GM13977 (cell line): ENCODE measurements around the gene DNAJC13.

Experiments
- DNase-seq: peaks from one replicate; pipeline ENCODE4 v3.0.0; 2012; ENCODE audit warnings: low spot score
- in situ Hi-C: fragments of 300-500 bp; cut with MboI; formaldehyde crosslinking; loops from one replicate; pipeline ENCODE4 v1.12.0; 2022; ENCODE audit warnings: low sequenced_read_pairs, low pct_unique_long_range_greater_than_20kb, mixed read lengths, inconsistent platforms; ENCODE audit not compliant: unreplicated experiment
- TF ChIP-seq, protein P1 (sequence below): IDR thresholded peaks from 2 replicates; pipeline ENCODE4 v1.5.1; 2012; ENCODE audit warnings: mild to moderate bottlenecking, control low read depth; ENCODE audit not compliant: insufficient read depth; ENCODE audit errors: extremely low read depth, missing control alignments

Gene DNAJC13

DNA sequence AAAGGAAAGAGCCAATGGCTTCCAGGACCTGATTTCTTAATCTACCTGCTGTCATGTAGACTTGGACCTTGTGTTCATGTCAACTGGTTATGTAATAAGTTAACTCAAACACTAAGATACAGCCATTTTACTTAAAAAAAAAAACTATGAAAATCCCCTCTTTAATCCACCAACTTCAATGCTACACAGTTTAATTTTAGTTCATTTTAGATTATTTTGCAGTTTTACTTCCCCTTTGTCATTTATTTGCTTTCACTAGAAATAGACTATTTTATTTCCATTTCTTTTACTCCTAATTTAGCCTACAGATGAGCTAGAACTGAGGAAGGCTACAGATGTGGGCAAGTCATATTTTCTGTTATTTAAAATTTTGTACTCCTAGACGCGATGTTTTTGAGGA lies 10.7 kb upstream of the DNAJC13 start:
- in situ Hi-C loops: no loop called here
- TF ChIP-seq, protein P1, sequence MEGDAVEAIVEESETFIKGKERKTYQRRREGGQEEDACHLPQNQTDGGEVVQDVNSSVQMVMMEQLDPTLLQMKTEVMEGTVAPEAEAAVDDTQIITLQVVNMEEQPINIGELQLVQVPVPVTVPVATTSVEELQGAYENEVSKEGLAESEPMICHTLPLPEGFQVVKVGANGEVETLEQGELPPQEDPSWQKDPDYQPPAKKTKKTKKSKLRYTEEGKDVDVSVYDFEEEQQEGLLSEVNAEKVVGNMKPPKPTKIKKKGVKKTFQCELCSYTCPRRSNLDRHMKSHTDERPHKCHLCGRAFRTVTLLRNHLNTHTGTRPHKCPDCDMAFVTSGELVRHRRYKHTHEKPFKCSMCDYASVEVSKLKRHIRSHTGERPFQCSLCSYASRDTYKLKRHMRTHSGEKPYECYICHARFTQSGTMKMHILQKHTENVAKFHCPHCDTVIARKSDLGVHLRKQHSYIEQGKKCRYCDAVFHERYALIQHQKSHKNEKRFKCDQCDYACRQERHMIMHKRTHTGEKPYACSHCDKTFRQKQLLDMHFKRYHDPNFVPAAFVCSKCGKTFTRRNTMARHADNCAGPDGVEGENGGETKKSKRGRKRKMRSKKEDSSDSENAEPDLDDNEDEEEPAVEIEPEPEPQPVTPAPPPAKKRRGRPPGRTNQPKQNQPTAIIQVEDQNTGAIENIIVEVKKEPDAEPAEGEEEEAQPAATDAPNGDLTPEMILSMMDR: no peak

DNA sequence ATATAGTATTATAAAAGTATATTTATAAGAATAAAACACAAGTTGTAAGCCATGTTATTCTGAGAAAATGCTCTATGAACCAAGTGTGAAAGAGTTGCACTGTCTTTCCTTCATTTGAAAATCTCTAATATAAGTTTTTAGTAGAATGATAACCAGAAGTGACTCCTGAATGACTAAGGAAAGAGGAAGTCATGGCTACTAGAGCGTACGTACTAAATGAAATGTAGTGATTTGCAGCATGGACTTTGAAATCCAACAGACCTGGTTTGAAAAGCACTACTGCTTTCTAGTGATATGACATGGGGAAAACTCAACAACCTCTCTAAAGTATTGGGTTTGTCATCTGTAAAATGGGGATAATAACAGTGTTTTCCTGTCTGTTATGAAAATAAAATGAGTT lies 10.3 kb upstream of the DNAJC13 start:
- TF ChIP-seq, protein P1: no peak
- no peak for DNase-seq
- in situ Hi-C loops: no loop called here

More for the DNA sequence above, 10.7 kb upstream of the DNAJC13 start:
- DNase-seq: no peak

DNA sequence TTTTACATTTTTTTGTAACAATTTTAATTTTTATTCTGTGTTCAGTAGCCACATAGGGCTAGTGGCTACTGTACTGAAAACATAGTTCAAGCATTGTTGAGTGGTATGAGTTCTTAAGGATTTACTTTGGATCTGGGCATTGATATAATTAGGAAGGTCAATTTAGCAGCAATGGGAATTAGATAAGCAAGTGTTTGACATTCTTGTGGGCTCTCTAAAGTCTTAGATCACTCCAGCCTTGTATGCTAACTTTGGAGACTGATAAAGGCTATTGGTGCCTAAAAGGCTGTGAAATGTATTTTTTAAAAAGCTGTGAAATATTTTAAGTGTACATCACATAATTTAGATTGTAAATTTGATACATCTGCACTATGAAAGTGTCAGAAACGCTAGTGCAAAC lies 2.5 kb upstream of the DNAJC13 start:
- in situ Hi-C loops: no loop called here
- TF ChIP-seq, protein P1: no peak
- DNase-seq: no peak

DNA sequence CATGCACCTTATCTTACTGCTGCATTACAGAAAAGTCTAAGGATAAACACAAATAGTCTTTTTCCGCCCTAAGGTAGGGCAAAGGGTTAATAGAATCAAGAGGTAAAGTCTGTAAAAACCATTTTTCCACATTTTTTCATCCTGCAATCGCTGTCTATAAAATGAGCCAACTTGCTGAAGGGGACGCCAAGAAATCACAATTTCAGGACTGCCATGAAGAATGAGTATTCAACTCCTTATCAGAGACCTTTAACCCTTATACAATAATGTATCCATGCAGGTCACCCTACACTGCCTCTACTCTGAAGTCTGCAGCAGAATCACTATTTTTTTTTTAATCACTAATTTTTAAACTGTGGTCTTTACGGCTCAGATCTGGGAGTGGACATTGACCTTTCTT lies 1.1 kb upstream of the DNAJC13 start:
- in situ Hi-C loops: no loop called here
- TF ChIP-seq, protein P1: no peak
- no peak for DNase-seq

DNA sequence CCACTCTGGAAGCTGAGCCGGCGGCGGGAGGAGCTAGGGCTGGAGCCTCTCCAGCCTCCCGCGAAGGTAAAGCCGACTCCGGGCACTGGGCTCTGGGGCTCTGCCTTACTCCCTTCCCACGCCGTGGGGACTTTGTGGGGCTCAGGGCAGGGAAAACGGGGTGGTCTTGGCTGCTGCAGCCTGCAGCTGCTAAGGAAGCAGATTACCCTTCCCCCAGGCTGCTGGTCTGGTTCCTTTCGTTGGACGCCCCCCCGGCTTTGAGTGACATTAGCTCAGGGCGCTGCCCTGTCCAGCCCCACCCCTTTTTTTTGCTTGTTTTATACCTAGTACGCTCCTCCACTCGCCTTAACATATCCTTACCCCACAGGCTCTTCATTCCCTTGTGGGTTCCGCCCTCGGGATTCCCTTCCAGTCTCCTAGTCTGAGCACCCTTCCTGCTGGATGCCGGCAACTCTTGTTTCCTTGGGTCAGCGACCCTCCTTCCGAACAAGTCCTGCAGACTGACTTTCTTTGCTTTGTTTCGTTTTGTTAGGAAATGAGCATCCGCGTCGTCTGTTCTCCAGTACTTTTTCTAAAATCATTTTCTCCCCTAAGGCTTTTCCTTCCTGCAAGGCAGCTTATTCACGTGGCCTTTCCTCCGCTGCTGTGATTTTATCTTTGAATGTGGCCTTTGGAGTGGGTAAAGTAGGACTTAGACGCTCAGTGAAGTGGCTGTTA lies 551 bp downstream of the DNAJC13 start:
- peak; percentile 55 for DNase-seq
- TF ChIP-seq, protein P1: no peak
- in situ Hi-C loops: no loop called here

DNA sequence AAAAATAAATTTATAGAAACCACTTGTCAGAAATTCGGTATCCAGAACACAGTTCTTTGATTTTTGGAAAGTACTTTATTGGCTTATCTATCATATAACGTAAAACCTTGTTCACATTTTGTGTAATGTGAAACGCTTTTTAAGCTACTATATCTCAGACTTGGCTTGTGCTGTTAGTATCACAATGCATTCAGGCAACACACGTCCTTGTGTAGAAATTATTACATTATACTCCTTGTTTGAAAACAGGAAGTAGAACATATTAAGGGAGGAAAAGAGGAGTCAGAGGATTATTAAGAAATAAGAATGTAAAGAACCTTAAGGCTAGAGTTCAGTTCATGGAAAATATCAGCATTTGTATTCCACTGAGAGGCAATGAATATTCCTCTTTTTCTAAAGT lies 1.6 kb downstream of the DNAJC13 start:
- in situ Hi-C loops: no loop called here
- no peak for DNase-seq

More for the DNA sequence above, 1.6 kb downstream of the DNAJC13 start:
- TF ChIP-seq, protein P1: no peak
